Progenitor cell of endocrine pancreas (in vitro differentiated cells): ENCODE data around the gene CD4. TPM values are rescaled to one million over a fixed set of nuclear protein-coding genes. Genes with fewer than 3 reads are reported as not detected.
A peak's percentile ranks its signal among the peaks of the same experiment; 100 is the strongest.

Experiments
- DNase-seq: peaks from one replicate; pipeline ENCODE4 v3.0.0; 2021; ENCODE audit warnings: low spot score; ENCODE audit not compliant: unreplicated experiment
- H3K27ac Mint-ChIP-seq: 2 replicates; pipeline ENCODE4 v1.8.0; 2021; ENCODE audit warnings: mild to moderate bottlenecking, moderate library complexity, mixed read lengths
- H3K27me3 Mint-ChIP-seq: 2 replicates; pipeline ENCODE4 v1.8.0; 2021; ENCODE audit warnings: mixed read lengths
- H3K36me3 Mint-ChIP-seq: 2 replicates; pipeline ENCODE4 v1.8.0; 2022; ENCODE audit warnings: mixed read lengths; ENCODE audit not compliant: insufficient read depth
- H3K4me1 Mint-ChIP-seq: 2 replicates; pipeline ENCODE4 v1.8.0; 2021; ENCODE audit warnings: low read depth, mixed read lengths
- H3K4me3 Mint-ChIP-seq: 2 replicates; pipeline ENCODE4 v1.8.0; 2021; ENCODE audit warnings: low read depth, mild to moderate bottlenecking, moderate library complexity, mixed read lengths
- H3K9me3 Mint-ChIP-seq: 2 replicates; pipeline ENCODE4 v1.8.0; 2021; ENCODE audit warnings: low read depth, mixed read lengths
- CTCF ChIP-seq: fragments of 200-600 bp; sonication (generic); IDR thresholded peaks from one replicate; pipeline ENCODE4 v1.5.0; 2021; ENCODE audit warnings: antibody characterized with exemption, mild to moderate bottlenecking; ENCODE audit not compliant: unreplicated experiment
- total RNA-seq: library from RNA; stranded (reverse); gene quantifications from 2 replicates; pipeline ENCODE4 v1.2.1, GENCODE V29; 2021

Gene CD4
- total RNA-seq, 1 donor from 2014 or later = 1.5 TPM

GRCh38 chr12:6851153-6851920 is 62.0 kb downstream of the CD4 start, which contains the start of gene CDCA3:
TSS of gene CDCA3 (minus strand) at chr12:6851286. CDS start at chr12:6850952, 334 bp downstream.
- Mint-ChIP-seq H3K27ac (peak within 1 kb of the TSS; percentile 100), H3K9me3 (no peaks in the 10 kb centered on the region), H3K4me3 (peak within 1 kb of the TSS; percentile 98), H3K4me1 (peaks cover 29% of the 10 kb centered on the region), H3K36me3 (peaks cover 13% of the 10 kb centered on the region), H3K27me3 (no peaks in the 10 kb centered on the region)
- peak; percentile 94 for DNase-seq
- TF ChIP-seq CTCF = no peak

- Mint-ChIP-seq H3K9me3 (no peaks in the 10 kb centered on the region), H3K4me3 (peak within 1 kb of the TSS; percentile 98), H3K4me1 (peaks cover 29% of the 10 kb centered on the region), H3K27me3 (no peaks in the 10 kb centered on the region), H3K27ac (peak within 1 kb of the TSS; percentile 100), H3K36me3 (peaks cover 13% of the 10 kb centered on the region)
- DNase-seq = peak; percentile 100
- no peak for TF ChIP-seq CTCF
These were observed 62.8 kb downstream of the CD4 start, which contains the start of gene USP5 for GRCh38 chr12:6851921-6852650. TSS of gene USP5 (plus strand) at chr12:6852150. CDS start at chr12:6852180, 30 bp downstream.

GRCh38 chr12:6852651-6853354 is 63.5 kb downstream of the CD4 start:
- DNase-seq = no peak
- Mint-ChIP-seq H3K4me3 (peak overlapping the region; percentile 98), H3K4me1 (peaks cover 29% of the 10 kb centered on the region), H3K36me3 (peaks cover 15% of the 10 kb centered on the region), H3K27ac (peak overlapping the region; percentile 100), H3K27me3 (no peaks in the 10 kb centered on the region), H3K9me3 (no peaks in the 10 kb centered on the region)
- no peak for TF ChIP-seq CTCF

GRCh38 chr12:6853626-6854025 is 64.3 kb downstream of the CD4 start:
- H3K9me3 Mint-ChIP-seq = no peaks in the 10 kb centered on the region
- DNase-seq = no peak
- peaks cover 29% of the 10 kb centered on the region for H3K4me1 Mint-ChIP-seq
- no peaks in the 10 kb centered on the region for H3K27me3 Mint-ChIP-seq
- no peak for TF ChIP-seq CTCF
- peak overlapping the region; percentile 100 for H3K27ac Mint-ChIP-seq
- peaks cover 19% of the 10 kb centered on the region for H3K36me3 Mint-ChIP-seq
- peak overlapping the region; percentile 98 for H3K4me3 Mint-ChIP-seq

GRCh38 chr12:6854036-6854435 is 64.7 kb downstream of the CD4 start:
- H3K9me3 Mint-ChIP-seq = no peaks in the 10 kb centered on the region
- peaks cover 19% of the 10 kb centered on the region for H3K36me3 Mint-ChIP-seq
- peaks cover 29% of the 10 kb centered on the region for H3K4me1 Mint-ChIP-seq
- H3K27me3 Mint-ChIP-seq = no peaks in the 10 kb centered on the region
- H3K4me3 Mint-ChIP-seq = peak overlapping the region; percentile 98
- TF ChIP-seq CTCF = no peak
- H3K27ac Mint-ChIP-seq = peak overlapping the region; percentile 72
- DNase-seq = no peak
